ENCODE measurements around the gene WWP2. TPM values are rescaled to one million over a fixed set of nuclear protein-coding genes. Genes with fewer than 3 reads are reported as not detected.

The WWP2 gene
- total RNA-seq, 4 donors from 2014 or later: 26.9 to 50.9 (median 43.9) TPM

- H3K4me3 ChIP-seq (ENCODE audit: low read depth, poor library complexity, severe bottlenecking): no peak overlapping the region
- intact Hi-C loops (cut with DNase I; ENCODE audit: low total_unique reads): loop anchor here (10.0 kb wide), 1 partner anchor 196 kb away; no protein-coding TSS in a partner anchor
- TF ChIP-seq CTCF (IDR thresholded peaks at IDR 0.05): no peak
- no peak for TF ChIP-seq POLR2A (IDR thresholded peaks at IDR 0.05)
- no peak for DNase-seq (ENCODE audit: low spot score in 2 of 2)
- WGBS, 2 donors: 38 to 44% methylated on average over 2 of the region's 2 CpGs
These were observed 77.1 kb downstream of the WWP2 start for GRCh38 chr16:69839240-69839688.

- DNase-seq (ENCODE audit: low spot score in 2 of 2): no peak
- intact Hi-C loops (cut with DNase I; ENCODE audit: low total_unique reads): loop anchor here (10.0 kb wide), 1 partner anchor 195 kb away; no protein-coding TSS in a partner anchor
- H3K4me3 ChIP-seq (ENCODE audit: low read depth, poor library complexity, severe bottlenecking): no peak overlapping the region
- WGBS, 2 donors: 60 to 62% methylated on average over 10 of the region's 10 CpGs
- TF ChIP-seq CTCF (IDR thresholded peaks at IDR 0.05): no peak
These were observed 77.8 kb downstream of the WWP2 start for GRCh38 chr16:69839798-69840409.

- WGBS, 2 donors: 82 to 91% methylated on average over 2 of the region's 2 CpGs
- no peak overlapping the region for H3K4me3 ChIP-seq (ENCODE audit: low read depth, poor library complexity, severe bottlenecking)
- no peak for DNase-seq (ENCODE audit: low spot score in 2 of 2)
- TF ChIP-seq POLR2A (IDR thresholded peaks at IDR 0.05) (no peak), CTCF (IDR thresholded peaks at IDR 0.05) (no peak)
- intact Hi-C loops (cut with DNase I; ENCODE audit: low total_unique reads): no loop called here
These were observed 78.8 kb downstream of the WWP2 start for GRCh38 chr16:69840975-69841374.

- WGBS, 2 donors: 90% methylated on average over 8 of the region's 8 CpGs
- no peak overlapping the region for H3K4me3 ChIP-seq (ENCODE audit: low read depth, poor library complexity, severe bottlenecking)
- TF ChIP-seq CTCF (IDR thresholded peaks at IDR 0.05) (no peak), POLR2A (IDR thresholded peaks at IDR 0.05) (no peak)
- intact Hi-C loops (cut with DNase I; ENCODE audit: low total_unique reads): no loop called here
- no peak for DNase-seq (ENCODE audit: low spot score in 2 of 2)
These were observed 82.3 kb downstream of the WWP2 start for GRCh38 chr16:69844441-69844840.

GRCh38 chr16:69845181-69845580, 83.0 kb downstream of the WWP2 start:
- intact Hi-C loops (cut with DNase I; ENCODE audit: low total_unique reads): no loop called here
- H3K4me3 ChIP-seq (ENCODE audit: low read depth, poor library complexity, severe bottlenecking): no peak overlapping the region
- WGBS, 2 donors: 79 to 81% methylated on average over 6 of the region's 6 CpGs
- TF ChIP-seq CTCF (IDR thresholded peaks at IDR 0.05): no peak
- no peak for TF ChIP-seq POLR2A (IDR thresholded peaks at IDR 0.05)
- DNase-seq (ENCODE audit: low spot score in 2 of 2): no peak

GRCh38 chr16:69847643-69848042, 85.5 kb downstream of the WWP2 start:
- intact Hi-C loops (cut with DNase I; ENCODE audit: low total_unique reads): no loop called here
- WGBS, 2 donors: 85 to 87% methylated on average over 5 of the region's 5 CpGs
- TF ChIP-seq CTCF (IDR thresholded peaks at IDR 0.05) (no peak), POLR2A (IDR thresholded peaks at IDR 0.05) (no peak)
- DNase-seq (ENCODE audit: low spot score in 2 of 2): no peak
- H3K4me3 ChIP-seq (ENCODE audit: low read depth, poor library complexity, severe bottlenecking): no peak overlapping the region
